ENCODE measurements around the gene FERMT2.
"Not testable (repeated sequence)": the region's sequence is repeated elsewhere in the genome, so short reads cannot be mapped to it uniquely, and the experiment has no call there.

FERMT2 gene

GRCh38 chr14:52929192-52929807 lies 21.6 kb downstream of the FERMT2 start:
- FAIRE-seq (no peak), DNase-seq (ENCODE audit: insufficient read length, low spot score) (no peak)
- TF ChIP-seq CTCF (IDR thresholded peaks at IDR 0.05; ENCODE audit: insufficient read depth, missing control alignments), result no peak

- TF ChIP-seq CTCF (IDR thresholded peaks at IDR 0.05; ENCODE audit: insufficient read depth, missing control alignments), result no peak
- FAIRE-seq, result no peak
- no peak for DNase-seq (ENCODE audit: insufficient read length, low spot score)
Observed at GRCh38 chr14:52926953-52927352, 23.9 kb downstream of the FERMT2 start.

- DNase-seq (ENCODE audit: insufficient read length, low spot score) (no peak), FAIRE-seq (no peak)
- TF ChIP-seq CTCF (IDR thresholded peaks at IDR 0.05; ENCODE audit: insufficient read depth, missing control alignments), result no peak
Observed at GRCh38 chr14:52923902-52924575, 26.8 kb downstream of the FERMT2 start.

GRCh38 chr14:52922656-52923055 lies 28.2 kb downstream of the FERMT2 start:
- DNase-seq (ENCODE audit: insufficient read length, low spot score) (no peak), FAIRE-seq (no peak)

GRCh38 chr14:52922059-52922458 lies 28.8 kb downstream of the FERMT2 start:
- FAIRE-seq (no peak), DNase-seq (ENCODE audit: insufficient read length, low spot score) (no peak)
- TF ChIP-seq CTCF (IDR thresholded peaks at IDR 0.05; ENCODE audit: insufficient read depth, missing control alignments), result no peak

More at GRCh38 chr14:52922656-52923055, 28.2 kb downstream of the FERMT2 start:
- TF ChIP-seq CTCF (IDR thresholded peaks at IDR 0.05; ENCODE audit: insufficient read depth, missing control alignments), result no peak

- DNase-seq (ENCODE audit: insufficient read length, low spot score); FAIRE-seq: not testable (repeated sequence)
Observed at GRCh38 chr14:52920411-52920810, 30.4 kb downstream of the FERMT2 start.

GRCh38 chr14:52919971-52920370 lies 30.9 kb downstream of the FERMT2 start:
- DNase-seq (ENCODE audit: insufficient read length, low spot score) (no peak), FAIRE-seq (no peak)
- no peak for TF ChIP-seq CTCF (IDR thresholded peaks at IDR 0.05; ENCODE audit: insufficient read depth, missing control alignments)

Data from D721Med (cell line).